GM18873 (cell line): ENCODE measurements around the gene KCNN3.

Source experiments
- ATAC-seq: cut with Tn5 transposase; IDR thresholded peaks from one replicate; pipeline ENCODE4 v1.9.1; 2021; ENCODE audit warnings: mild to moderate bottlenecking, moderate library complexity, moderate number of reproducible peaks; ENCODE audit not compliant: unreplicated experiment, low FRiP score

The KCNN3 gene

GRCh38 chr1:154716614-154717527 lies 153.2 kb downstream of the KCNN3 start:
- ATAC-seq = no peak

DNA sequence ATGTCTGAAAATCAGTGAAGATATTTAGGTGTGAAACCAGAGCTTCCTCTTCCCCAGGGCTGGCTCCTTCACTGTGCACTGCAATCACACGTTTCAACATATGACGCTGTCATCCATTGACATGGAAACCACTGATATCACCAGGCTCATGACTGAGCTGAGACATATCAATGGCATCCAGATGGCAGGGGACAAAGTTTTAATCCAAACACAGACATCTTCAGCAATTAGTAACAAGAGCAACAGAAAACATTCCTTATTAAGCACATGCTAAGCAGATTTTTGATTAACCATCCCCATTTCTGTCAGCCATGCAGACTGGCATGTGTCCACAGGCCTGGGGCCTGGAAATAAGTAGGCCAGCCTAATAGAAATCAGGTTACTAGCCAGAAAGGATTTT lies 154.1 kb downstream of the KCNN3 start:
- ATAC-seq = no peak

GRCh38 chr1:154715385-154715784 lies 154.7 kb downstream of the KCNN3 start:
- no peak for ATAC-seq

GRCh38 chr1:154714638-154715037 lies 155.4 kb downstream of the KCNN3 start:
- ATAC-seq = no peak

DNA sequence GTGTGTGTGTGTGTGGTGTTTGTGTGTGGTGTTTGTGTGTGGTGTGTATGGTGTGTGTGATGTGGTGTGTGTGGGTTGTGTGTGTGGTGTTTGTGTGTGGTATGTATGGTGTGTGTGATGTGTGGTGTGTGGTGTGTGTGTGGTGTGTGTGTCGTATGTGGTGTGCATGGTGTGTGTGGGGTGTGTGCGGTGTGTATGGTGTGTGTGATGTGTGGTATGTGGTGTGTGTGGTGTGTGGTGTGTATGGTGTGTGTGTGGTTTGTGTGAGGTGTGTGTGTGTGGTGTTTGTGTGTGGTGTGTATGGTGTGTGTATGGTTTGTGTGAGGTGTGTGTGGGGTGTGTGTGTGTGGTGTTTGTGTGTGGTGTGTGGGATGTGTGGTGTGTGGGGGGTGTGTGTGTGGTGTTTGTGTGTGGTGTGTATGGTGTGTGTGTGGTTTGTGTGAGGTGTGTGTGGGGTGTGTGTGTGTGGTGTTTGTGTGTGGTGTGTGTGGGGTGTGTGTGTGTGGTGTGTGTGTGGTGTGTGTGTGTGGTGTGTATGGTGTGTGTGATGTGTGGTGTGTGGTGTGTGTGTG lies 155.9 kb downstream of the KCNN3 start:
- ATAC-seq = no peak

DNA sequence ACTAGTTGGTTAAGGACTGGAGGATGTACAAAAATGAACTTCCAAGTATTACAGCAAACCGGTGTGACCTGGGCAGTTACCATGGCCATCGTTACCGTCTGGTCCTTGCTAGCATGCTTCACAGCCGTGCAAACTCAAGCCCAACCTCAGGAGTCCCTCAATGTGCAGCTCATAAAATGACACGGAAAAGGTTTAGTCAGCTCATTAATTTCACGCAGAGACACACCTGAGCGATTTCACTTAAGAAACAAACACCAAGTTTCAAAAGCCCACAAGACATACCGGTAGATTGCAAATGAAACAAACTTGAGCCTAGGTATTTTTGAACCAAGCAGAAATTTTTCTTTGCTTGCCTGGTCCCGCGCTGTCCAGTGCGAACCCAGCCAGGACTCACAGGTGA lies 157.1 kb downstream of the KCNN3 start:
- ATAC-seq = no peak

DNA sequence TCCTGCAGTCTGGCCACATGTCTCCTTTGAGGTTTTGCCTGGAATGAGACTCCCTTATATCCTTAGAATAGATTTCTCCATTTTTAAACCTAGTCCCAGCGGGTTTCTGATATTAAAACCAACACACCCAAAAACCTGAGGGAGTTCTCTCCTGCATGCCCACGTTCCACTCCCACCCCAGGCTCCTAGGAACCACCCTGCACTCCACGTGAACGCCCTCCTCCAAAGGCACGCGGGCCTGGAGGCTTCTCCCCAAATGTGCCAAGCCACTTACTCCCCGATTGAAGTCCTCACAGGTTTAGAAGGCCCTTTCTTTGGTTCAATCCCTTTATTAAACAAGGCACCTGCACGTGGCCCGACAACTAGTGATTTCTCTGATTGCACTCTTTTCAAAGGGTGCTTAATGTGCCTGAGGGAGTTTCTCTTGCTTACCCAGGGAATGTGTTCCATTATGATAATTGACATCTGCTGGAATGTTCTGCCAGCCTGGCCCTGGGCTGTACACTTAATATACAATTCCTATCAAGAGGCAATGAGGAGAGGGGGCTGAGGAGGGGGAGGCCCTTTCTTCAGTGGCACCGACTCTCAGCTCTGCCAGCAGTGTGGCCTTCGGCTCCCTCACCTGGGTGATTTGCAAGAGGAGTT lies 157.8 kb downstream of the KCNN3 start:
- no peak for ATAC-seq

GRCh38 chr1:154711416-154711815 lies 158.7 kb downstream of the KCNN3 start:
- ATAC-seq = no peak

- no peak for ATAC-seq
Measured at GRCh38 chr1:154710106-154710505, 160.0 kb downstream of the KCNN3 start.

- no peak for ATAC-seq
Measured at GRCh38 chr1:154707901-154708463, 162.1 kb downstream of the KCNN3 start.

DNA sequence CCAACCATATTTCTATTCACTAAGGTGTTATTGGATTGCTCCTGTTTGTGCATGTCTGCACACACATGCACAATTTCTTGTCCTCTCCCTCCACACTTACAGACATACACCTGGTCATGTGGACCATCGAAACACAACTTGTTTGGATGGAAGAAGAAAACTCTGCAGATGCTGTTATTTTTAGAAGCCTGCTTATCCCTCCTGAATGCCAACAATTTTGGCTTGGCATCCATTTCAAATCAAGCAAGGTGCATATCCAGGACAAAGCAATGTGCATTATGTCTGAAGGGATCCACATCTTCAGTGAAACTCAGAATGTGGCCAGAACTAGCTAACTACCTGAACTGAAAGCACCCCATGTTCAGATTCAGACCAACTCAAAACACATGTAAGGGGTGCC lies 163.2 kb downstream of the KCNN3 start:
- ATAC-seq = no peak

DNA sequence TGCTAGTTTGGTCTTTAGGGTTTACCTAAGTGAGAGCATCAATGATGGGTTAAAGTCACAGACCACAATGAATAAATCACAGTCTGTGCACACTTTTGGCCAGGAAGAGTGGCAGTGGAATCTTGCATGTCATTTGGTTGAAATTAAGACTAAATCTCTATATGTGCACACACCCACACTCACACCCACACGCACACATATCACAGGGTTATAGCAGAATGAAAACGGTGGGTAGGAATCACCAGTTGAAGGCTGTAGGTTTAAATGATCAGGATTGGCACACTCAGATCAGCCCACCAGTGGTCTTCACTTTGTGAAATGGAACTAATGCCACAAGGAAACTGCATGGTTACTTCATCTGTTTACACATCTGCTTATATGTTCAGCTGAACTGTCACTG lies 164.5 kb downstream of the KCNN3 start:
- no peak for ATAC-seq

DNA sequence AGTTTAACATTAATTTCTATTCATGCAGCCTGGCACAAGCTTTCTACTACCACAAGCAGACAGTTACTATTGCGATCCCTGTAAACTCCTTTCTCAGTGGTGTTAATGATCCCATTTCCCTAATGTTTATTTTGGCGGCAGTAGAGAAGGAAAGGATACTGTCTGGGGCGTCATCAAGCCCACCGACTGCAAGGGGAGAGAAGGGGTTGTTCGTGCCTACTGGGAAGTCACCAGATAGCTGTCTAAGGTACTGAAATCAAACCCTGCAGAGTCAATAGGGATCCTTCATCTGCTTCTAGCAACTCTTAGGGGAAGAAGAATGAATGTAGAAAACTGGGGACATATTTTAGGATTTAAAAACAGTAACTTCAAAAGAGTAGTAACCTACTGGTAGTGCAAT lies 166.9 kb downstream of the KCNN3 start:
- ATAC-seq = no peak

- ATAC-seq = no peak
Measured at GRCh38 chr1:154698320-154699096, 171.6 kb downstream of the KCNN3 start.

GRCh38 chr1:154697710-154698109 lies 172.4 kb downstream of the KCNN3 start:
- ATAC-seq = no peak

DNA sequence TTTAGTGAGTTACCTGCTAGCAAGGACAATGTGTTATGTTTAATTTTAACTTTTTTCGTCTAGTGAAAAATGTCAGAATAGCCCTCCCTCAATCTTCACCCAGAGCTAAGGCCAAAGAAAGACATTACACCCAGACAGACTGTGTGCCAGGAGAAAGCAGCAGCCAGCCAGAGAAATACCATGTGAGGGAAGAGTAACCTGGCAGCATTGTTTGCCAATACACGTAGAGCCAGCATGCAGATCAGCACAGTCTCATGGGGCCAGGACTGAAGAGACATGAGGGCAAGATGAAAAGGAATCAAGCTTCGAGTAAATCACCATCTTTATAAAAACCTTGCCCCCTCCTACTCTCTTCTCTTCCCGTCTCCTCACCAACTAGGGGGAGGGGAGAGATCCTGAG lies 173.6 kb downstream of the KCNN3 start:
- no peak for ATAC-seq

GRCh38 chr1:154695985-154696384 lies 174.1 kb downstream of the KCNN3 start:
- no peak for ATAC-seq

GRCh38 chr1:154694995-154695394 lies 175.1 kb downstream of the KCNN3 start:
- no peak for ATAC-seq

GRCh38 chr1:154689083-154689482 lies 181.0 kb downstream of the KCNN3 start:
- ATAC-seq = no peak

DNA sequence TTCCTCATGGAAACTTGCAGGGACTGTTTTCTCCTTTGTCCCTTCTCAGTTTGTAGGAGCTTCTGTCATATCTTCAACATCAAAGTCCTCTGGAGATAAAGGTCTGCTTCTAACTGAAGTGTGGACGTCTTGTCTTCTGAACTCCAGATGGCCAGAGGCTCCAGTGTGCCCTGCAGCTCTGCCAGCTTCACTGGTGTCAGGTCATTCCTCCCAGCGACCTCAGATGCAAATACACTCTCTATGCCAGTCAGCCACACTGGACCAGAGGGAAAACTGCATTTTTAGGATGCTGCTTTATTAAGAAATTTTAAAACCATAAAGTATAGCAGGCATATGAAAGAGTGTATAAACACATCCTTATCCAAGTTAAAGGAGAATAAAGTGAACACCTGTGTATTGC lies 183.6 kb downstream of the KCNN3 start:
- no peak for ATAC-seq

GRCh38 chr1:154683820-154684219 lies 186.3 kb downstream of the KCNN3 start:
- ATAC-seq = no peak
